A673 (cell line): Measurements from ENCODE around the gene RASA3.

Experiments
- CTCF ChIP-seq: fragments of 300-800, 200-600 bp; sonication (generic); conservative IDR thresholded peaks from 2 replicates; pipeline ENCODE4 v1.5.1; 2017; ENCODE audit warnings: low read depth, mild to moderate bottlenecking, antibody characterized with exemption, low read length, moderate library complexity, mixed read lengths
- EZH2 ChIP-seq: fragments of 200-600 bp; sonication (generic); IDR thresholded peaks from 2 replicates; pipeline ENCODE4 v1.6.1; 2017; ENCODE audit warnings: borderline replicate concordance, low read depth, mild to moderate bottlenecking, mixed read lengths, antibody characterized with exemption, low read length; ENCODE audit not compliant: poor library complexity, severe bottlenecking

- TF ChIP-seq CTCF: no peak
- no peak for TF ChIP-seq EZH2
Observed at GRCh38 chr13:114071991-114072390, 60.4 kb downstream of the RASA3 start.
